Activated CD4-positive, alpha-beta memory T cell treated with anti-CD3 and anti-CD28 coated beads for 36 hours (primary cell): ENCODE data around the gene PDX1. TPM values are rescaled to one million over a fixed set of nuclear protein-coding genes. Genes with fewer than 3 reads are reported as not detected.

ENCODE experiments used
- total RNA-seq, 2 experiments: library from RNA; stranded (reverse); gene quantifications; one replicate each; pipeline ENCODE4 v1.2.3, GENCODE V29; 2021

PDX1 gene
- total RNA-seq, 2 experiments from 2014 or later, result not detected

Other genes with a start within 250 kb of the PDX1 start
- gene GSX1, start 127.5 kb upstream of the PDX1 start, total RNA-seq, result not detected
- gene CDX2, start 49.3 kb downstream of the PDX1 start, total RNA-seq, result not detected
- gene URAD, start 68.7 kb downstream of the PDX1 start, total RNA-seq, result not detected
- not detected for gene FLT3, start 180.6 kb downstream of the PDX1 start, total RNA-seq
- 10 to 100 TPM; 26.0 to 28.3 TPM for gene PAN3, start 218.5 kb downstream of the PDX1 start, total RNA-seq